K562 (cell line): Measurements from ENCODE around the gene MED13L. TPM values are rescaled to one million over a fixed set of nuclear protein-coding genes. Genes with fewer than 3 reads are reported as not detected.

Experiments used
- ARNT ChIP-seq, 2 experiments: fragments of 450-650 bp; IDR thresholded peaks; 2 replicates each; pipeline ENCODE4 v1.6.1; 2016; ENCODE audit warnings: mild to moderate bottlenecking in 1 of 2
- ATF3 ChIP-seq, 2 experiments: fragments of 450-650 bp in 1 of 2; sonication (generic) in 1 of 2; formaldehyde crosslinking in 1 of 2; IDR thresholded peaks in 1 of 2; conservative IDR thresholded peaks in 1 of 2; 2 replicates each; pipeline versions ENCODE4 v1.6.1 to v1.8.1; 2016 to 2023; ENCODE audit warnings: mild to moderate bottlenecking in 2 of 2, moderate library complexity in 2 of 2, inconsistent platforms in 1 of 2, missing genetic modification reagents in 1 of 2
- ATF6 ChIP-seq: sonication (generic); formaldehyde crosslinking; IDR thresholded peaks from 2 replicates; pipeline ENCODE4 v1.4.0; 2020; ENCODE audit warnings: mild to moderate bottlenecking, missing genetic modification reagents
- C11orf30 ChIP-seq: fragments of 450-650 bp; IDR thresholded peaks from 2 replicates; pipeline ENCODE4 v1.6.1; 2016; ENCODE audit warnings: low read depth, mild to moderate bottlenecking
- CBFA2T3 ChIP-seq: fragments of 450-650 bp; IDR thresholded peaks from 2 replicates; pipeline ENCODE4 v1.6.1; 2017
- CREB1 ChIP-seq, 2 experiments: sonication (generic) in 1 of 2; formaldehyde crosslinking in 1 of 2; IDR thresholded peaks; 2 replicates each; pipeline versions ENCODE4 v1.6.1 to v1.8.0; 2012 to 2022; ENCODE audit warnings: inconsistent platforms in 1 of 2, mild to moderate bottlenecking in 1 of 2, missing genetic modification reagents in 1 of 2, moderate library complexity in 1 of 2
- CREM ChIP-seq: IDR thresholded peaks from 2 replicates; pipeline ENCODE4 v1.6.1; 2014; ENCODE audit warnings: antibody characterized with exemption, low read depth
- CTBP1 ChIP-seq: fragments of 450-650 bp; IDR thresholded peaks from 2 replicates; pipeline ENCODE4 v1.6.1; 2016; ENCODE audit warnings: borderline replicate concordance
- HDAC1 ChIP-seq, 2 experiments: fragments of 450-650 bp; IDR thresholded peaks; 2 replicates each; pipeline ENCODE4 v1.6.1; 2016 to 2017; ENCODE audit warnings: inconsistent platforms in 1 of 2, mild to moderate bottlenecking in 1 of 2, moderate library complexity in 1 of 2
- MNT ChIP-seq, 2 experiments: fragments of 450-650 bp; conservative IDR thresholded peaks; 2 replicates each; pipeline ENCODE4 v1.6.1; 2017; ENCODE audit warnings: mild to moderate bottlenecking in 2 of 2, moderate library complexity in 2 of 2
- SMARCE1 ChIP-seq: fragments of 450-650 bp; IDR thresholded peaks from 2 replicates; pipeline ENCODE4 v1.7.1; 2016; ENCODE audit warnings: mild to moderate bottlenecking
- TRIM28 ChIP-seq: fragments of 450-650 bp; IDR thresholded peaks from 2 replicates; pipeline ENCODE4 v1.6.1; 2017
- U2AF1 ChIP-seq: fragments of 200-400 bp; formaldehyde crosslinking; optimal IDR thresholded peaks from 2 replicates; pipeline ENCODE3; 2017; ENCODE audit warnings: mild to moderate bottlenecking, low read depth, low read length, moderate library complexity
- ZEB2 ChIP-seq: fragments of 450-650 bp; IDR thresholded peaks from 2 replicates; pipeline ENCODE4 v1.6.1; 2016
- ZNF384 ChIP-seq: IDR thresholded peaks from 2 replicates; pipeline ENCODE4 v1.6.1; 2012; ENCODE audit warnings: low read depth, low read length, improper control_type of control experiment
- ZNF695 ChIP-seq: fragments of 450-650 bp; formaldehyde crosslinking; IDR thresholded peaks from 2 replicates; pipeline ENCODE4 v1.4.0; 2020; ENCODE audit warnings: mild to moderate bottlenecking, moderate library complexity
- polyA plus RNA-seq, 8 experiments: library from polyadenylated mRNA; depleted of rRNA in 4 of 8; stranded (reverse) in 5 of 8; unstranded in 3 of 8; fragments of >200 nt; fragmentation: Nextera tagmentation in 2 of 8; fragmentation: Illumina TruSeq in 1 of 8; extraction: Ambion mirVana in 2 of 8; extraction: Trizol in 1 of 8; gene quantifications; 2 replicates each; pipeline versions ENCODE4 v1.2.1 to v1.2.3, GENCODE V29; 2011 to 2014; ENCODE audit warnings: inconsistent platforms in 1 of 8, missing spikeins in 1 of 8
- total RNA-seq, 7 experiments: library from RNA; depleted of rRNA in 6 of 7; stranded (reverse); fragments of >200 nt in 6 of 7; fragmentation: Illumina TruSeq in 2 of 7; extraction: Trizol in 2 of 7; gene quantifications; 2 replicates each; pipeline versions ENCODE4 v1.2.1 to v1.2.3, GENCODE V29; 2011 to 2021; ENCODE audit warnings: low replicate concordance in 1 of 7
- TF ChIP-seq, protein P1 (sequence below): fragments of 250-450 bp; sonication (Bioruptor Pico); IDR thresholded peaks from 2 replicates; pipeline ENCODE4 v1.9.0; 2021; ENCODE audit warnings: mild to moderate bottlenecking, inconsistent platforms
- TF ChIP-seq, protein P2 (sequence below): fragments of 450-650 bp; IDR thresholded peaks from 2 replicates; pipeline ENCODE4 v1.6.1; 2016

MED13L gene
- total and polyA plus RNA-seq, 9 of the 15 experiments (the other 6 are each of a cell fraction or from before 2014, with no cell fraction given): 13.4 to 90.3 (median 36.9) TPM

GRCh38 chr12:116172224-116172849, 105.2 kb downstream of the MED13L start (continued):
- TF ChIP-seq, protein P1, sequence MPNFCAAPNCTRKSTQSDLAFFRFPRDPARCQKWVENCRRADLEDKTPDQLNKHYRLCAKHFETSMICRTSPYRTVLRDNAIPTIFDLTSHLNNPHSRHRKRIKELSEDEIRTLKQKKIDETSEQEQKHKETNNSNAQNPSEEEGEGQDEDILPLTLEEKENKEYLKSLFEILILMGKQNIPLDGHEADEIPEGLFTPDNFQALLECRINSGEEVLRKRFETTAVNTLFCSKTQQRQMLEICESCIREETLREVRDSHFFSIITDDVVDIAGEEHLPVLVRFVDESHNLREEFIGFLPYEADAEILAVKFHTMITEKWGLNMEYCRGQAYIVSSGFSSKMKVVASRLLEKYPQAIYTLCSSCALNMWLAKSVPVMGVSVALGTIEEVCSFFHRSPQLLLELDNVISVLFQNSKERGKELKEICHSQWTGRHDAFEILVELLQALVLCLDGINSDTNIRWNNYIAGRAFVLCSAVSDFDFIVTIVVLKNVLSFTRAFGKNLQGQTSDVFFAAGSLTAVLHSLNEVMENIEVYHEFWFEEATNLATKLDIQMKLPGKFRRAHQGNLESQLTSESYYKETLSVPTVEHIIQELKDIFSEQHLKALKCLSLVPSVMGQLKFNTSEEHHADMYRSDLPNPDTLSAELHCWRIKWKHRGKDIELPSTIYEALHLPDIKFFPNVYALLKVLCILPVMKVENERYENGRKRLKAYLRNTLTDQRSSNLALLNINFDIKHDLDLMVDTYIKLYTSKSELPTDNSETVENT: no peak
- TF ChIP-seq ZEB2 (peak; percentile 71; the same call in 1 of the 2 replicates), MNT (conservative IDR thresholded peaks at IDR 0.05) (0 out of 4 replicates have a peak, but pooled peaks have one; percentile 23 to 28), ARNT (IDR thresholded peaks at IDR 0.05) (0 out of 4 replicates have a peak, but pooled peaks of 1 of the 2 experiments have one; percentile 12), CREM (peak; percentile 28), TRIM28 (no peak), CBFA2T3 (peak; percentile 20; the same call in 1 of the 2 replicates), U2AF1 (no peak), ZNF384 (no peak), ATF6 (no peak), ATF3 (IDR thresholded peaks at IDR 0.05) (peak; percentile 35; the same call in 1 of the 2 replicates), ATF3 (CRISPR knock-in tag; conservative IDR thresholded peaks at IDR 0.05) (no peak), SMARCE1 (0 out of 2 replicates have a peak, but pooled peaks have one; percentile 22), CTBP1 (0 out of 2 replicates have a peak, but pooled peaks have one; percentile 37), CREB1 (IDR thresholded peaks at IDR 0.05) (peak; percentile 39; the same call in 1 of the 2 replicates), CREB1 (CRISPR knock-in tag; IDR thresholded peaks at IDR 0.05) (no peak), HDAC1 (IDR thresholded peaks at IDR 0.05) (0 out of 4 replicates have a peak, but pooled peaks of 1 of the 2 experiments have one; percentile 8), C11orf30 (peak; percentile 13; the same call in 1 of the 2 replicates), ZNF695 (CRISPR knock-in tag) (no peak)
- TF ChIP-seq, protein P2, sequence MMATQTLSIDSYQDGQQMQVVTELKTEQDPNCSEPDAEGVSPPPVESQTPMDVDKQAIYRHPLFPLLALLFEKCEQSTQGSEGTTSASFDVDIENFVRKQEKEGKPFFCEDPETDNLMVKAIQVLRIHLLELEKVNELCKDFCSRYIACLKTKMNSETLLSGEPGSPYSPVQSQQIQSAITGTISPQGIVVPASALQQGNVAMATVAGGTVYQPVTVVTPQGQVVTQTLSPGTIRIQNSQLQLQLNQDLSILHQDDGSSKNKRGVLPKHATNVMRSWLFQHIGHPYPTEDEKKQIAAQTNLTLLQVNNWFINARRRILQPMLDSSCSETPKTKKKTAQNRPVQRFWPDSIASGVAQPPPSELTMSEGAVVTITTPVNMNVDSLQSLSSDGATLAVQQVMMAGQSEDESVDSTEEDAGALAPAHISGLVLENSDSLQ: peak; percentile 65
